PC-9 (cell line): ENCODE results near the gene SUCLA2.

ENCODE experiments used
- CTCF ChIP-seq: fragments of 200-600 bp; sonication (generic); conservative IDR thresholded peaks from 2 replicates; pipeline ENCODE4 v1.6.1; 2017; ENCODE audit warnings: mixed run types, antibody characterized with exemption, mild to moderate bottlenecking, moderate library complexity
- EZH2 ChIP-seq: fragments of 200-600 bp; sonication (generic); IDR thresholded peaks from 2 replicates; pipeline ENCODE4 v1.8.0; 2017; ENCODE audit warnings: antibody characterized with exemption, low read depth

- TF ChIP-seq CTCF: no peak
- TF ChIP-seq EZH2: no peak
Measured at GRCh38 chr13:47964863-47965262, 36.2 kb downstream of the SUCLA2 start.
